NCI-H510A (cell line): ENCODE results near the gene CABYR.
"Not testable (repeated sequence)": the region's sequence is repeated elsewhere in the genome, so short reads cannot be mapped to it uniquely, and the experiment has no call there.

ENCODE experiments used
- DNase-seq: peaks from one replicate; lab custom pipeline; 2025; lab: John Stamatoyannopoulos, UW

Gene CABYR

DNA sequence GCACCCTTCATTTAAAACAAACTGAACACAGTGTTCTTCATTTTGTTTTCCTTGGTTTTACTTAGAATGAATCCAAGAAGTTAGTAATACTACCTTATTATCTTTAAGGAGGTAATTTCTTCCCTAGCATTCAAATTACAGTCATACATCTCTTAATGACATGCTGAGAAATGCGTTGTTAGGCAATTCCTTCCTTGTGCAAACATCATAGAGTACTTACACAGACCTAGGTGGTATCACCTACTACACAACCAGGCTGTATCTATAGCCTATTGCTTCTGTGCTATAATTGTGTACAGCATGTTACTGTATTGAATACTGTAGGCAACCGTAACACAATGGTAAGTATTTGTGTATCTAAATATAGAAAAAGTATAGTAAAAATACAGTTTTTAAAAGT, 8.4 kb upstream of the CABYR start:
- DNase-seq: no peak

DNA sequence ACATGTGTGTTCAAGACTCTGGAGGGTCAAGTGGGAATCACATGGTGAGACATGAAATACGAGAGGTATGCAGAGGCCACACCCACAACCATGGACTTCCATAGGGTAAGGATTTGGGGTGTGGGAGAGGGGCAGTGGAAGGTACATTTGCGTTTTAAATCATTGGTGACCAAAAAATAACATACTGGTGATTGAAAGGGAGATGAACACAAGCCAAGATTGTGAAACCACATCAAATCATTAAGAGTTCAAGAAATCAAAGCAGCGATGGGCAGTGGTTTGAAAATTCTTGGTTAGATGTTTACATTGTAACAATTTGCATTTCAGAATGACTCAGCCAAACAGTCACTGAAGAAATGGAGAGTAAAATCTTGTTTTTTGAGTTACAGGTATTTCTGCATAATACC, 1.9 kb upstream of the CABYR start:
- DNase-seq: peak; percentile 40

DNA sequence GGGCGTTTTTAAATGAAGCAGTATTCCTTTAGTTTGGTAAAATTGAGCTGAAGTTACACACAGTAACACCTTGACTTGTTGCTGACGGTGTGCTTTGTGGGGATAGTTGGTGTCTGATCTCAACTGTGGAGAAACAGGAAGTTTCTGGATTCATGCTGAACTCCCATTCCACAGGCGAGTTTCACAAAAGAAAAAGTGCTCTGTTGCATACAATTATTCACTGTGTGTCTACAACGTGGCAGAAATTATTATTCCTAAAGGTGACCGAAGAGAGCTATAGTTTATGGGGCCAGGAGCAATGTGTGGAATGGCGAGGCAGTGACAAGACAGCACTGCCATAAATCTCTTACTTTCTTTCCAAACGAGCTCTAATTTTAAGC, 463 bp upstream of the CABYR start:
- no peak for DNase-seq

DNA sequence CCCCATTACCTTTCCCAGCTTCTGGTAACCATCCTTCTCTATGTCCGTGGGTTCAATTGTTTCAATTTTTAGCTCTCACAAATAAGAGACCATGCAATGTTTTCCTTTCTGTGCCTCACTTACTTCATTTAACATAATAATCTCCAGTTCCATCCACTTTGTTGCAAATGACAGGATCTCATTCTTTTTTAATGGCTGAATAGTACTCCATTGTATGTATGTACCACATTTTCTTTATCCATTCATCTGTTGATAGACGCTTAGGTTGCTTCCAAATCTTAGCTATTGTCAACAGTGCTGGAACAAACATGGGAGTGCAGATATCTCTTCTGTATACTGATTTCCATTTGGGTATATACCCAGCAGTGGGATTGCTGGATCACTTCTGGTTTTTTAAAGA, 1.8 kb downstream of the CABYR start:
- no peak for DNase-seq

DNA sequence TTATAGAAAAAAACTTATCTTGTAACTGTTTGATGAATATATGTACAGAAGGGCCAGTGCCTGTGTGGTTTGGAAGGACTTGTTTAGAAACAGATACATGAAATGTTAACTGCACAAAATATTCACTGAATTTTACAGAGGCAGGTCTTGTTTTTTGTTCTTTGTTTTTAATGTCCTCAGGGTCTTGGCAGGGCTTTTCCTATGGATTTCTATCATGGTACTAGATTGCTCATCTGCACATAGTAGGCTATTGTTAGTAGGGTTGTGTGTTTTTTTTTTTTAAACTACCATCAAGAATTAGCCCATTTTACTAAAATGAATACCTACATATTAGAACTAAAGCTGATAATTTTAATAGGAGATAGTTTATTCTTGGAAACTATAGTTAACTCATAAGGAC, 3.5 kb downstream of the CABYR start:
- no peak for DNase-seq

DNA sequence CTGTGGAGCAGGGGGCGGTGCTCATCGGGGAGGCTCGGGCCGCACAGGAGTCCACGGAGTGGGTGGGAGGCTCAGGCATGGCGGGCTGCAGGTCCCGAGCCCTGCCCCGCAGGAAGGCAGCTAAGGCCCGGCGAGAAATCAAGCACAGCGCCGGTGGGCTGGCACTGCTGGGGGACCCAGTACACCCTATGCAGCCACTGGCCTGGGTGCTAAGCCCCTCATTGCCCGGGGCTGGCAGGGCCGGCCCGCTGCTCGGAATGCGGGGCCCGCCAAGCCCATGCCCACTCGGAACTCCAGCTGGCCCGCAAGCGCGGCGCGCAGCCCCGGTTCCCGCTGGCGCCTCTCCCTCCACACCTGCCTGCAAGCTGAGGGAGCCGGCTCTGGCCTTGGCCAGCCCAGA, 10.7 kb downstream of the CABYR start:
- not testable (repeated sequence) for DNase-seq

DNA sequence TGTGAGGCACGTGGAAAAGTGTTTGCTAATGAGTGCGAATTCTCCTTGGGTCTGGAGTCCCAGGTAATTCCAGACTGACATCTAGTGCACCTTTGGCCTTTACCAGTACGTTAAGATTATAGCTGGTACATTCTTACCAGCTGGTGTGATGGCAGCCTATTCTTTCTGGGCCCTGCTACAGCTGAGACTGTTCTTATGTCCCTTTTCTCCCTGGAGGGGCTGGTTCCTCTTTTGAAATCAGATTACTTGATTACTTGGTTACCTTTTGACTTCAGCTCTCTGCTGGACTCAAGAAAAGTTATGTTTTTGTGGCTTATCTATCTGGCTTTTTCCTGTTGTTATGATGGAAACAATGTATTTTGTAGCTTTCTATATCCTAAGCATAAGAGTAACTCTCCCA, 14.5 kb downstream of the CABYR start:
- DNase-seq: no peak

DNA sequence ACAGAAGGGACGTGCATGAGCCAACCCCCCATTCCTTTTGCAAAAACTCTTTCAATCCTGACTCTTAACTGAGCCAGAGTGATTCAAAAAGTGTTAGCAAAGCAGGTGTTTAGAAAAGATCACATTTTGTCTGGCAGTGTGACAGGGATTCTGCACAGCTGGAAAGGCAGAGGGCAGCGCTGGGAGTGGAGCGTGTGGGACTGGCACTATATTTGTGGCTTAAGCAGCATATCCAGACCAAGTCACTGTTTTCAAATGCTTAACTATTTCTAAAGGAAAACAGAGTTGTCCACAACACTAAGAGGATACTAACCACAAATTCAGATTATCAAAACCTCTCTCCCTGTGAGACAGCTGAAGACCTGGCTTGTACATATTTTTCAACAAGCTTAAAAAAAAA, 19.0 kb downstream of the CABYR start:
- DNase-seq: no peak

DNA sequence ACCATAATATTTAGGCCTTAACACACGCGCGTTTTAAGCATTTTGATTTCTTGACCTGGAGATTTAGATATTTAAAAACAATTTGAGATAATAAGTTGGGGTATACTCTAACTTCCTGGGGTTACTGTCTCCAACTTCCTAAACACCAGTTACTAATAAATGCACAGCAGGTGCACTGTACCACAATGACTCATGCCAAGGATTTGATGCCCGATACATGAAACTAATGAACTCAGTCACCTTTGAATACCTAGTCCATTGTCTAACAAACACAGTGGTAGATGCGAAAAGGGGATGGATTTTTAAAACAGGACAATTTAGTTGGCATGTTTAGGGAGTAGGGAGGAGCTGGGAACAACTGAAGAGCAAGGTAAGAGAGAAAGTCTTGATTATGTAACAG, 21.2 kb downstream of the CABYR start:
- DNase-seq: no peak

DNA sequence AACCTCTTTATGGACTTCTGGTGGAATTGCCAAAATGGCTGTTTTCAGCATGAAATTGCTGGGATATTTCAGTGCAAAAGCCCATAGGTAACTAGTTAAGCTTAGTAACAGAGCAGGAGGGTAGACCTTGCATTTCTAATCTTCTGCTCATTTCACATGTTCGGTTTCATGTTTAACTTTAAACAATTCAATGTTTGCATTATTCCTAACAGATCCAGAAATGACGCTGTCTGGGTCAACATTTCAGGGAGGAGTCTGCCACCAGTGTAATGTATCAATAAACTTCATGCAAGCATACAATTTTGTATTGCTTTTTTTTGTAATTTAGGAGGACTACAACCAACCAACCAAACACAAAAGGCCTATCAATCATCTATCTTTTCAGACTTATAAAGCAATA, 22.4 kb downstream of the CABYR start:
- DNase-seq: no peak

DNA sequence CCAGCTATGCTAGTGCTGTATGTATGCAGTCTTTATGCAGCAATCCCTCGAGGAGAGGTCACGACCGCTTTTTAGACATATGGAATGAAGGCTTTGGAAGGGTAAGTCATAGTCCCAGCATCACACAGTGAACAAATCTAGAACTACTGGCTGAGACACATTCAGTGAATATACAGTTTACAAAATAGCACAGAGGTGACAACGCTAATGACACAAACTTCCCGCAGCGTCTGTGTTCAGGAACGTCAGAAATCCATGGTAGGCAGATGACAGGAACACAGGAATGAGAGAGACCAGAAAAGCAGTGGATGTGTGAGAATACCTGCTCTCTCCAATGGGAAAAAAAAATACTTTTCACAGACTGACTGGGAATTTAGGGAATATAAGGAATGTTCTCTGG, 29.6 kb downstream of the CABYR start:
- DNase-seq: no peak

DNA sequence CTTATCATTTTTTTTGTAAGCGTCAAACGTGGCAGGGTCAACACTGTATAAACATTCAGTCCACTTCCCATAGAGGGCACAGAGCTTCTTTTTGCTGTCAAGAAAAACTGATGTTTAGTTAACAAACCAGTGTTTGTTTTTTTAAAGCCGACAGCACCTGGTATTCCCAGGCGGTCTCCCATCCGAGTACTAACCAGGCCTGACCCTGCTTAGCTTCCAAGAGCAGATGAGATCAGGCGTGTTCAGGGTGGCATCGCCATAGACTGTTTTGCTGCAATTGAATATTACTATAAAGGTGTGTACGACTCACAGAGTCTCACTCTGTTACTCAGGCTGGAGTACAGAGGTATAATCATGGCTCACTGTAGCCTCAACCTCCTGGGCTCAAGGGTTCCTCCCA, 31.5 kb downstream of the CABYR start:
- no peak for DNase-seq

DNA sequence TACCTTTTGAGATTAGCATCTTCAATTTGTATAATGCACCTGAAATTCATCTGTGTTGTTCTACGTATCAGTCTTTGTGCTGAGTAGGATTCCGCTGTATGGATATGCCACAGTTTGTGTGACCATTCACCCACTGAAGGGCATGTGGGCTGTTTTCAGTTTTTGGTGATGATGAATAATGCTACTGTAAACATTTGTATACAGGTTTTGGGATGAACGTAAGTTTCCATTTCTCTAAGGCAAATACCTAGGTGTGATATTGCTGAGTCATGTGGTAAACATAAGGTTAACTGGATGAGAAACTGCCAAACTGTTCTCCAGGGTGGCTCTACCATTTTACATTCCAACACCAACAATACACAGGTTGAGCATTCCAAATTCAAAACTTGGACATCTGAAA, 35.1 kb downstream of the CABYR start:
- no peak for DNase-seq

DNA sequence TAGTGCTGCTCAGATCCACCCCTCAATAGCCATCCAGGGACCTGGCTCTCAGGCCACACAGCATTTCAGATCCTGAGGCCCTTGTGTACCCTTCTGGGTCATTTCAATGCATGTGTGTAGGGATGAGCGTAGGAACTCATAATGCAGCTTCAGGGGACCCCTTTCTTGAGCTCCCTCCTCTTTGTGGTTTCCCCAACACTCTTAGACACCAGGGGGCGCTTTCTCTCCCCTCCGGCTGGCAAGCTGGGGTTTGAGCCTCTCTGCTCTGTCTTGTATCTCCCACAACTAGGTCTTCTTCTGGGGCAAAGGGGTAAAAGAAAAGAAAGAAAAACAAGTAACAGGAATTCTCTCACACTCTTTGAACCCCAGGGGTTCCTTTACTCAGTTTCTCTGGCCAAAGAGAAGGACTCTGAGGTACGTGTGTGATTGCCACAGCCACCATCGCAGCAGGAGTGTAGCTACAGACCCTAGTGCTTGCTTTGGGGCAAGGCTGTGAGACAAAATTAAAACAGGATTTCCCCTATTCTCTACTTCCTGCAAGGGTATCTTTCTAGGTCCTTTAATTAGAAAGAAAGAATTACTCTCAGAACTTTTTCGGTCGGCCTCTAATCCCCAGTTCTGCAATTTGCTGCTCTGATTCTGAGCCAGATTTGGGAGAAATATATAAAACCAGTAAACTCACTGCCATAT, 38.0 kb downstream of the CABYR start:
- DNase-seq: no peak

DNA sequence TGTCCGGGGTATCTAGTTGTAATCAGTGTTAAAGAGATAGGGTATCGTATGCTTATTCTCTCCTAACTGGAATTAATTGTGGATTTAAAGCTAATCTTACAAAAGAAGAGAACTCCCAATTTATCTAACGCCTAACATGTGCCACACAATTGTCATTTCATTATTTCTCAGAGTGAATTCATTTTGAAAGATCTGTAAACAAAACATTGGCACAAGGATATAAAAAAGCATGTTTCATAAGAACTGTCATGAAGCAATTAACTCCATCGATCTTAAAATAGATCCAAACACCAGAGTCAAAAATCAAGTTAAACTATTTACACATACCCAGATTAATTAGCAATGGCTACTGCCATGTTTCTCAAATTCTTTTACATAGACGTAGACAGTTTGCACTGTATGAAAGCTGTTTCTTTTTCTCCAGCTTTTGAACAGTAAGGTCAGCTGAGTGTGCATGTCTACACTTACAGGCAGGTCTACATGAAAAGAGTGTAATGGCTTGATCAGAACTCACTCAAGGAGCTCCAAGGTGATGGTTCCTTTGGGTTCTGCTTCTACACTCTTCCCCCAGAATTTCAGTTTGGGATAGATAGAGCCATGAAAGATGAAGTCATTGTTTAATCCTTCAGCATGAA, 38.8 kb downstream of the CABYR start:
- no peak for DNase-seq

DNA sequence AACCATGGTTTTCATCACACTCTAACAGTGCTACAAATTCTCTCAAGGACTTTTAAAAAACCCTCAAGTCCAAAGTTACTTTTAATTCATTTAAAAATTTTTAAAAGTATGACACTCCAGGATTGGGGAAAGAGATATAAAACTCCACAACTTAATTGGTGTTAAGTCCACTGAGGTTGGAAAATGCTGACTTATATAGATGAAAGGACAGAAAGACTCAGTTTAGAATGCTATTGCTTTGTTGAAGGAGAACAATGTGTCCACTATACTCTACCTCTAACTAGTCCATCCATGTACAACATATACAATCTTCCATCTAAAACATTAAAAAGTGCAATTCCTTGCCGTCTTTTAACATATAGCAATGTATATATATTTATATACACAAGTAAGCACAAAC, 41.2 kb downstream of the CABYR start:
- DNase-seq: no peak

DNA sequence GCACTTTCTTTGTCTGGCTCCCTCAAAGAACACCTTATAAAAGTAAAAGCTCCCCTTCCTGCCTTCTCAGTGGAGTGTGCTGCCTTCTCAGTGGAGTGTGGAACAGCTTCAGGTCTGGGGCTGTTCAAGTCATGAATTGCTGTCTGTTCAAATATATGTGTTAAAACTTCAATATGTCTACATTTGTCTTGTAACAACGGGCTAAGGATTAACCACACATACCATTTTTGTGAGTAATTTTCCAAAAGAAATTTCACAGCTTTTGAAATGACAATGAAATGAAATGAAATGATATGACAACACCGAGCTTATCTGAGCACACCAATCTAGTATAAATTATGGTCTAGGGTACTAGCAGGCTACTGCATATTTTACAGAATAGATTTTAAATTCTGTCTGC, 42.9 kb downstream of the CABYR start:
- DNase-seq: no peak

DNA sequence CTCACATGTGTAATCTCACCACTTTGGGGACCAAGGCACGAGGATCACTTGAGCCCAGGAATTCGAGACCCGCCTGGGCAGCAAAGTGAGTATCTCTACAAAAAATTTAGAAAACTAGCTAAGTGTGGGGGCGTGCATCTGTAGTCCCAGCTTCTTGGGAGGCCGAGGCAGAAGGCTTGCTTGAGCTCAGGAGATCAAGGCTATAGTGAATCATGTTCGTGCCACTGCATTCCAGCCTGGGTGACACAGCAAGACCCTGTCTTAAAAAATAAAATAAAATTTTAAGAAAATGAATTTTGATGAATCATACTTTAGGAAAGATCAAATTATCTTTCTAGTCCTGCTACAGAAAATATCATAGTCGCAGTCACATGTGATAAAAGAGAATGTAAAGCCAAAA, 46.9 kb downstream of the CABYR start:
- DNase-seq: no peak

DNA sequence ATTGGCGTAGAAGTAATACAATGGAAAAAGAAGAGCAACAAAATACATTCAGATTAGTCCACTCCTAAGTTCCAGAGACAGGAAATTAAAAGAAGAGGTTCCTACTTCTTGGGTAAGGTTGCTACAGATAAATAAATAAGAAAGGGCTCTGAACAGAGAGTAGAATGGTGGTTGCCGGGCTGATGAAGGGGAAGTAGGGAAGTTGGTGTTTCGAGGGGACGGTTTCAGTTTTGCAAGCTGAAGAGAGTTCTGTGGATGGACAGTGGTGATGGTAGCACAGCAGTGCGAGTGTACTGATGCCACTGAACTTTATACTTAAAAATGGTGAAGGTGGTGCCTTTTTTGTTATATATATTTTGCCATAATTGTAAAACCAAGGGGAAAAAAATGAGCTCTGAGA, 48.2 kb downstream of the CABYR start:
- DNase-seq: no peak

DNA sequence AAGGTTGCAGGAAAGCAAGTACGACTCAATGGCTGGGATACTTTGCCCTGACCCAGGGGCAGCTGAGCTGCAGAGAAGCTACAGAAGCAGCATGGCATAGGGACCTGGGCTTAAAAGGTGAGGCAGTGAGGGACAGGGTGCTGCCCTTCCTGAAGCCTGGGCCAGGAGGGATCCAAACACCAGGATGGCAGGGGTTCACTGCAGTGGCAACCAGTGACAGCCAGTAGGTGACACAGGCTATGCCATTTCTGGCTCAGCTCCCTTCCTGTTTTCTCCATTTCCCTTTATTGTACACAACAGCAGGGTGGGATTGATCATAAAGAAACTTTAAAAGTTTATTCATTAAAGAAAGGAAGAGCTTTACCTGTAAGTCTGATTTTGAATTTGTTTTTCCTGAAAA, 48.8 kb downstream of the CABYR start:
- DNase-seq: no peak

DNA sequence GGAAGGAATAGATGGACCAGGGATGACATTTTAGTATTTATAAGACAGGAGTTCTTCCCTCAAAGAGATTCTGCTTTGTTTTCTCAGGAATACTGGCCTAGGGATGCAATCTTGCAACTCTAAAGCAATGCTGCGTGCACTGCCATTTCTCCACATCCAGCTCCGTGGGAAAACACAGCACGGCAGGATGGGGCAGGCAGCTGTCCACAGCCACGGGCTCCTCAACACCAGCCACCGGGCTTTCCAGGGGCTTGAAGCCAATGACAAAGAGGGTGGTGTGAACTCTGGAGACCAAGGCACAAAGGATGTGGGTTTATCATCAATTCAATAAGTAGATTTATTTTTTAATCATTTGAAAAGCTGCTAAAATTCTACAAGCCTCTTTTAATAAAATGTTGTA, 49.3 kb downstream of the CABYR start:
- DNase-seq: no peak

DNA sequence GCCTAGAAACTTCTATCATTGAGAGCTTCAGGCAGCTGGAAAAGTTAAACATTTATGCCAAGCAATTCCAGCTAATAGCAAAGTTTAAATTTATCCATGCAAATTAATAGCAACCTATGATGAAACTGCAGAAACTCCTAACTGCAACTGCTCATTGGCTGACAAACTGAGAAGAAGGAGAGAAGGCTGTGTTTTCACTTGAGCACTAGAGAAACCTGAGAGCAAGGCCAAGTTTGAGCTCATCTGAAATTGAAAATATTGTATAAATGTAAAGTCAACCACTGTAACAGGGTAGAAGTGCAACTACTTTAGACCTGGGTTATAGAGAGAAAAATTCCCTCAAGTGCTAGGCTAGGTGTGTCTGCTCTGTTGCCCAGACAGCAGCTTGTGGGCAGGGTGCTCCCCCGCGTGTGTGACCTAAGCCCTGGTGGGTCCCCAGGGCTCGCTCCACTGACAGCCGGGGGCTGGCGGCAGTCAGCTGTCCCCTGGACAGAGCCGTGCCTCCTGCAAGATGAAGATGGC, 50.2 kb downstream of the CABYR start:
- DNase-seq: no peak

DNA sequence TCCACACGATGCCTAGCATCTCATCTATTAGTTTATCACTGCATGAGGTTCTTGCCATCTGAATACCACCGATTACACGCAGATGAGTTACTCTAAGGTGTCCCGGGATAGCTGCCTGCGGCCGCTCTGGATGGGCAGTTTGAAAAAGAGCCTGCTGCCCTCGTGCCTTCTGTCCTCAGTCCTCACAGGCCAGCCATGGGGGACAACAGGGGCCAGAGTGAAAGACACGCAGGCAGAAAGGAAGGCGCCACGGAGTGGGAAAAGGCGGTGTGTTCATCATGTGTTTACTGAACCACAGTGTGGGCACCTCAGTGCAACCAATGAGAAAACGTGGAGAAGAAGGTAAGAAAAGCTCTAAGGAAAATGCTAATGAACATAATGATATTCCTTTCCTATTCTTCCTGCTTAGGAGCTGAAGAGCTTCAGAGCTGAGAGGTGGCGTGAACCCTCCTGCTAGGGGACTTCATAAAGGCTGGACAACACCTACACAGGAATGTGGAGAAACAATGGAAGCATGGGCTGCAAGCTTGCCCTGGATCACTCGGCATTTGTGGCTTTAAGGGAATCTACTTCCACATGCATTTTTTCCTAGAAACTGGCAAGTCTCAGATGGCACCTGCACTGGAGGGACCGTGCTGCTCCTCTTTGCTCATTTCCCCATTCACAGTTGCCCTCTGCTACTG, 50.9 kb downstream of the CABYR start:
- no peak for DNase-seq

DNA sequence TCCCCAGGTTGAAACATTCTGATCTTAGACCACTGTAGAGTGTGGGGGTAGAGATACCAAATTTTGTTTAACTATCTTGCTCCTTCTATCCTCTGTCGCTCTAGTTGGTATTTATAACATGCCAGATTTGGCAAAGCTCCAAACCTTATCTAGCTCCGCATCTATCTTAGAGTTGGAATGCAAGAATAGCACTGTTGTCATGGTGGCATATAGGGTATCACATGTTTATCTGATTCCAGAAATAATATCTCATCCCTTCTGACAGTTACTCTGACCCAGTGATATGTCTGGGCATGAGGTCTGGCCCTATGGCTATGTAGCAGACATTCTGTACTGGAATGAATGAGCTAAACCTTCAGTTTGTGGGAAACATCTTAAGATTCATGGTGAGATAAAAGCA, 51.7 kb downstream of the CABYR start:
- no peak for DNase-seq
